DLD1 (cell line): Measurements from ENCODE around the gene NXF2B.
"Not testable (repeated sequence)": the region's sequence is repeated elsewhere in the genome, so short reads cannot be mapped to it uniquely, and the experiment has no call there.

ENCODE experiments used
- in situ Hi-C: cut with HindIII; loops from 2 replicates; pipeline ENCODE4 v1.10.0; 2017; ENCODE audit warnings: low sequenced_read_pairs

NXF2B gene

GRCh38 chrX:102439908-102440307 lies at the start of gene NXF2B:
Gene NXF2B, minus strand, starts transcription at chrX:102440008. Its CDS starts 59,972 bp downstream, at chrX:102380036.
- in situ Hi-C loops, result not testable (repeated sequence)

GRCh38 chrX:102478765-102479164 lies 39.0 kb upstream of the NXF2B start:
- in situ Hi-C loops, result not testable (repeated sequence)

- in situ Hi-C loops, result not testable (repeated sequence)
These were observed 32.0 kb upstream of the NXF2B start, which contains the start of gene TCP11X2 for GRCh38 chrX:102471762-102472220. Gene TCP11X2, minus strand, starts transcription at chrX:102471812.

GRCh38 chrX:102470215-102470614 lies 30.4 kb upstream of the NXF2B start:
- in situ Hi-C loops, result not testable (repeated sequence)

- in situ Hi-C loops, result not testable (repeated sequence)
These were observed 18.8 kb upstream of the NXF2B start for GRCh38 chrX:102458615-102459014.

- in situ Hi-C loops, result not testable (repeated sequence)
These were observed 25.3 kb downstream of the NXF2B start for GRCh38 chrX:102414493-102414892.

- in situ Hi-C loops, result no loop called here
These were observed 93.9 kb downstream of the NXF2B start for GRCh38 chrX:102345916-102346315.

GRCh38 chrX:102341867-102342266 lies 97.9 kb downstream of the NXF2B start:
- in situ Hi-C loops, result no loop called here

- in situ Hi-C loops, result no loop called here
These were observed 100.2 kb downstream of the NXF2B start for GRCh38 chrX:102339312-102340298.

GRCh38 chrX:102338162-102338561 lies 101.6 kb downstream of the NXF2B start:
- in situ Hi-C loops, result no loop called here
